Measurements from ENCODE around the gene EHHADH.
"Not testable (repeated sequence)": the region's sequence is repeated elsewhere in the genome, so short reads cannot be mapped to it uniquely, and the experiment has no call there.

The EHHADH gene

DNA sequence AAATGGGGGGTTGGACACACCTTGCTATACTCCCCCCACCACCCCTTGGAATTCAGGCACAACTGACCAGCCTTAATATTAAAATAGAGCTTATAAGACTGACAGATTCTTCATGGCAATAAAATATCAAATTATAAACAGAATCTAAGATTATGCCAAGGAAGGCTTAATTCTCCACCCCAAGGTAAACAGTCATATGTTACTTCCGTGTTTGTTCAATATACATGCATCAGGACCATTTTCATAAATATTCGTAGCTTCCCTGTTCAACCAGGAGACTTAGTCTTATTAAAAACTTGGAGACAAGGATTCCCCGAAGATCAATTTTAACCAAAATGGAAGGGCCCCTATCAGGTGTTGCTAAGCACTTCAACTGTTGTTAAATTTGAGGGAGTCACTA is 13.3 kb upstream of the EHHADH start:
- H3K4me1 Mint-ChIP-seq, result no peaks in the 10 kb centered on the region
- no peak overlapping the region for H3K27ac Mint-ChIP-seq
- H3K27me3 Mint-ChIP-seq, result peaks cover 17% of the 10 kb centered on the region
- no peak overlapping the region for H3K4me3 Mint-ChIP-seq
- H3K9me3 Mint-ChIP-seq, result no peaks in the 10 kb centered on the region
- no peaks in the 10 kb centered on the region for H3K36me3 Mint-ChIP-seq

DNA sequence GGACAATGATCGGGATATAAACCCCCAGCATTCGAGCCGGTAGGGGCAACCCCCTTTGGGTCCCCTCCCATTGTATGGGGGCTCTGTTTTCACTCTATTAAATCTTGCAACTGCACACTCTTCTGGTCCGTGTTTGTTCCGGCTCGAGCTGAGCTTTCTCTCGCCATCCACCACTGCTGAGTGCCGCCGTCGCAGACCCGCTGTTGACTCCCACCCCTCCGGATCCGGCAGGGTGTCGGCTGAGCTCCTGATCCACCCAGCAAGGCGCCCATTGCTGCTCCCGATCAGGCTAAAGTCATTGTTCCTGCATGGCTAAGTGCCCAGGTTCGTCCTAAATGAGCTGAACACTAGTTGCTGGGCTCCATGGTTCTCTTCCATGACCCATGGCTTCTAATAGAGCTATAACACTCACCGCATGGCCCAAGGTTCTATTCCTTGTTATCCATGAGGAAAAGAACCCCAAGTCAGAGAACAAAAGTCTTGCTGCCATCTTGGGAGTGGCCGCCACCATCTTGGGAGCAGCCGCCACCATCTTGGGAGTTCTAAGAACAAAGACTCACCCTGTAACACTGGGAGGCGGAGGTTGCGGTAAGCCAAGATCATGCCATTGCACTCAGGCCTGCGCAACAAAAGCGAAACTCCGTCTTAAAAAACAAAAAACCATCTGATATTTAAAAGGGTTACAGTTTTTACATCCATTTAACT is 11.2 kb upstream of the EHHADH start:
- H3K4me3 Mint-ChIP-seq, result no peak overlapping the region
- no peak overlapping the region for H3K27ac Mint-ChIP-seq
- H3K36me3 Mint-ChIP-seq, result no peaks in the 10 kb centered on the region
- H3K4me1 Mint-ChIP-seq, result no peaks in the 10 kb centered on the region
- H3K9me3 Mint-ChIP-seq, result no peaks in the 10 kb centered on the region
- H3K27me3 Mint-ChIP-seq, result peaks cover 10% of the 10 kb centered on the region

GRCh38 chr3:185263423-185263822 is 9.6 kb upstream of the EHHADH start:
- Mint-ChIP-seq H3K9me3 (peaks cover 2% of the 10 kb centered on the region), H3K27ac (no peak overlapping the region), H3K4me1 (no peaks in the 10 kb centered on the region), H3K4me3 (no peak overlapping the region), H3K36me3 (no peaks in the 10 kb centered on the region), H3K27me3 (peaks cover 8% of the 10 kb centered on the region)

DNA sequence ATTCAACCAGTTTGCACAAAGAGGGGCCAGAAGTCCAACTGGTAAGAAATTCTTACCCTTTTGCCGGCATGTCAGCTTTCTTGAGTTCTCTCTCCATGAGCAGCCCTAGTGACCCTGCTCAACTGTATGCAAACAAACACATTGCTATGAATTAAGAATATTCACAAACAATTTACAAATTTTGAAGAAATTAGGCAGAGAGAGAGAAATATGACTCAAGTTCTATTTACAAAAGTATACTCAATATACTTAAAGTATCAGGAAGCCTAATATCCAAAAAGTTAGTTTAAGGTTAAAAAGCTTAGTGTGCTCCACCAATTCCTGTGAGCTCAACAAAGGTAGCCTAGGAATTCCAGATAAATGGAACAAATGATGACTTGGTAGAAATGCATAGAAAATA is 3.5 kb upstream of the EHHADH start:
- Mint-ChIP-seq H3K36me3 (no peaks in the 10 kb centered on the region), H3K27me3 (peaks cover 4% of the 10 kb centered on the region), H3K27ac (no peak overlapping the region), H3K4me3 (no peak overlapping the region), H3K9me3 (peaks cover 4% of the 10 kb centered on the region), H3K4me1 (no peaks in the 10 kb centered on the region)

- Mint-ChIP-seq H3K36me3 (peaks cover 1% of the 10 kb centered on the region), H3K4me1 (no peaks in the 10 kb centered on the region), H3K9me3 (peaks cover 4% of the 10 kb centered on the region), H3K27ac (no peak overlapping the region), H3K4me3 (no peak overlapping the region), H3K27me3 (peaks cover 7% of the 10 kb centered on the region)
Measured at GRCh38 chr3:185254799-185255198, 950 bp upstream of the EHHADH start.

DNA sequence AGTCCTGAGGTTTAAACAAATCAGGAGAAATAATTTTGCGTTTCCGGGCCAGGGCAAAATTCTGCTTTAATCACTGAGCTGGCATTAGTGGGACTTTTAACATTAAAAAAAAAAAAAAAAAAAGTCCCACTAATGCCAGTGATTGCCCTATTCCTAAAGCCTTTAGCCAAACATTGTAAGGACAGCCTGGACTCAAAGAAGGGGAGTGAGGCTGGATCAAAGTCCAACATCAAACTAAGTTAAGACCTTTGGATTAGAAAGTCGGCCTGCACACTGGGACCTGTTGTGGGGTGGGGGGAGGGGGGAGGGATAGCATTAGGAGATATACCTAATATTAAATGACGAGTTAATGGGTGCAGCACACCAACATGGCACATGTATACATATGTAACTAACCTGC is 716 bp downstream of the EHHADH start:
- H3K27ac Mint-ChIP-seq, H3K36me3 Mint-ChIP-seq, H3K4me1 Mint-ChIP-seq, H3K4me3 Mint-ChIP-seq, H3K27me3 Mint-ChIP-seq, H3K9me3 Mint-ChIP-seq: not testable (repeated sequence)

DNA sequence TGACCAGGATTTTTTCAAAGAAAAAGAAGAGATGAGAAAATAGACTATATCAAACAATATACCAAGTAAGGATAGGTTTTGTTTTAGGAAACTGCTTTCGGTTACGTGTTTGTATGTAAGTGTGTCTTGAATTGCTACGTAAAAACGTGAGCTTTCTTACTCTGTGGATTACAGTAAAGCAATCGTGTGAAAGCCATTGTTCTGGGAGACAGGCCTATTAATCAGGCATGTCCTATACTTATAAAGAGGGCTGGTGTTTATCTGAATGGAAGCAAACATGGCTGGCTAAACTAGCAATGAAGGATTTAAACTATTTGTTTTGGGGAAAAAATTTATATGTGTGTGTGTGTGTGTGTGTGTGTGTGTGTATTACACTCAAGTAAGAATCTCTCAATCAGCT is 2.6 kb downstream of the EHHADH start:
- Mint-ChIP-seq H3K4me1 (no peaks in the 10 kb centered on the region), H3K9me3 (peaks cover 4% of the 10 kb centered on the region), H3K27me3 (peaks cover 13% of the 10 kb centered on the region), H3K36me3 (peaks cover 5% of the 10 kb centered on the region), H3K4me3 (no peak overlapping the region), H3K27ac (no peak overlapping the region)

GRCh38 chr3:185250653-185251052 is 3.2 kb downstream of the EHHADH start:
- Mint-ChIP-seq H3K4me3 (no peak overlapping the region), H3K27ac (no peak overlapping the region), H3K27me3 (peaks cover 13% of the 10 kb centered on the region), H3K4me1 (no peaks in the 10 kb centered on the region), H3K36me3 (peaks cover 6% of the 10 kb centered on the region), H3K9me3 (peaks cover 4% of the 10 kb centered on the region)

GRCh38 chr3:185250247-185250646 is 3.6 kb downstream of the EHHADH start:
- Mint-ChIP-seq H3K9me3 (peaks cover 4% of the 10 kb centered on the region), H3K36me3 (peaks cover 6% of the 10 kb centered on the region), H3K27ac (no peak overlapping the region), H3K27me3 (peaks cover 13% of the 10 kb centered on the region), H3K4me1 (no peaks in the 10 kb centered on the region), H3K4me3 (no peak overlapping the region)

- no peaks in the 10 kb centered on the region for H3K4me1 Mint-ChIP-seq
- peaks cover 21% of the 10 kb centered on the region for H3K27me3 Mint-ChIP-seq
- H3K27ac Mint-ChIP-seq, result no peak overlapping the region
Measured at GRCh38 chr3:185242642-185243041, 11.2 kb downstream of the EHHADH start.

DNA sequence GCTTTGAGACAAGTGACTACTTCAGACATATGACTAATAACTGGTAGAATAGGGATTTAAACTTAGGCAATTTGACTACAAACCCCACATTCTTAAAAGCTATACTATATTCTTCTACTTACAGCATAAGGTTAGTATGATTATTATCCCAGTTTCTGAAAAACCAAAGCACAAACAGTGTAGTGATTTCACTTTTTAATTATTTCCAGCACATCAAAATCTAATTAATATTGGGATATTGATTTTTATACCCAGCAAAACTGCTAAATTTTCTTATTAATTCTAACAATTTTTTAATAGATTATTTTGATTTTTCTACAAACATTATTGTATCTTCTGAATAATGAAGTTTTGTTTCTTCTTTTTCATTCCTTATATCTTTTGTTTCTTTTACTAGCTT is 16.9 kb downstream of the EHHADH start:
- H3K4me3 Mint-ChIP-seq, result no peak overlapping the region
- H3K36me3 Mint-ChIP-seq, result peaks cover 2% of the 10 kb centered on the region
- no peak overlapping the region for H3K27ac Mint-ChIP-seq
- H3K27me3 Mint-ChIP-seq, result peaks cover 8% of the 10 kb centered on the region
- peaks cover 25% of the 10 kb centered on the region for H3K9me3 Mint-ChIP-seq
- no peaks in the 10 kb centered on the region for H3K4me1 Mint-ChIP-seq

More at GRCh38 chr3:185242642-185243041, 11.2 kb downstream of the EHHADH start:
- Mint-ChIP-seq H3K9me3 (peaks cover 39% of the 10 kb centered on the region), H3K4me3 (no peak overlapping the region), H3K36me3 (peaks cover 11% of the 10 kb centered on the region)

- H3K27me3 Mint-ChIP-seq, result no peaks in the 10 kb centered on the region
- peaks cover 2% of the 10 kb centered on the region for H3K36me3 Mint-ChIP-seq
- H3K9me3 Mint-ChIP-seq, result peaks cover 5% of the 10 kb centered on the region
- no peaks in the 10 kb centered on the region for H3K4me1 Mint-ChIP-seq
- no peak overlapping the region for H3K4me3 Mint-ChIP-seq
- no peak overlapping the region for H3K27ac Mint-ChIP-seq
Measured at GRCh38 chr3:185233328-185233727, 20.5 kb downstream of the EHHADH start.

- H3K4me1 Mint-ChIP-seq, H3K27ac Mint-ChIP-seq, H3K4me3 Mint-ChIP-seq, H3K36me3 Mint-ChIP-seq, H3K9me3 Mint-ChIP-seq, H3K27me3 Mint-ChIP-seq: not testable (repeated sequence)
Measured at GRCh38 chr3:185226526-185226925, 27.3 kb downstream of the EHHADH start.

DNA sequence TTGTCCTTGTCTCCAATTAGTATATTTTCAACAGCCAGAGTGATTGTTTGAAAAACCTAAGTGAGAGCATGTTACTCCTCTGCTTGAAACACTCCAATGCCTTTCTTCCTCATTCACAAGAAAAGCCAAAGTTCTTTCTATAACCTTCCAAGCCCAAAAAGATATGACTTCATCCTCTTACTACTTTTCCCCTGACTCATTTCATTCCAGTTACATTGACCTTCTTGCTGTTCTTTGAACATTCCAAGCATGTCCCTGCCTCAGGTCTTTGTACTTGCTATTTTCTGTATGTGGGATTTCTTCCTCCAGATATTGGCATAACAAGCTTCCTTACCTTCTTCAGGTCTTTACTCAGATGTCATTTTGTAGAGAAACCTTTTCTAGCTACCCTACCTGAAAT is 28.3 kb downstream of the EHHADH start:
- Mint-ChIP-seq H3K36me3 (peaks cover 2% of the 10 kb centered on the region), H3K9me3 (no peaks in the 10 kb centered on the region), H3K4me1 (no peaks in the 10 kb centered on the region), H3K27ac (no peak overlapping the region), H3K27me3 (no peaks in the 10 kb centered on the region), H3K4me3 (no peak overlapping the region)

DNA sequence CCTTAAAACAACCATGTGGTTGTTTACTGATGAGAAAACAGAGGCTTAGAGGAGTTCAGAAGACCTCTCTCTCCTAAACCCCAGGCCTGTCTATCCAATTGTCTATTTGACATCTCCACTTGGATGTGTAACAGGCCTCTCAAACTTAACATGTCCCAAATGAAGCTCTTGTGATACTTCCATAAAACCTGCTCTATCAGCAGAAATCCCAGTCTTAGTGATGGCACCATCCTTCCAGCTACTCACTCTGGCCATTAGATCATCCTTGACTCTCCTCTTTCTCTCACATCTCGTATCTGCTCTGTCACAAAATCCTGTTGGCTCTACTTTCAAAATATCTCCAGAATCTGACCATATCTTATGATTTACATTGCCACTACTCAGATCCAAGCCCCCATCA is 28.8 kb downstream of the EHHADH start:
- H3K9me3 Mint-ChIP-seq, result no peaks in the 10 kb centered on the region
- H3K36me3 Mint-ChIP-seq, result peaks cover 2% of the 10 kb centered on the region
- H3K27me3 Mint-ChIP-seq, result no peaks in the 10 kb centered on the region
- H3K4me3 Mint-ChIP-seq, result no peak overlapping the region
- no peaks in the 10 kb centered on the region for H3K4me1 Mint-ChIP-seq
- H3K27ac Mint-ChIP-seq, result no peak overlapping the region

GRCh38 chr3:185221203-185221602 is 32.6 kb downstream of the EHHADH start:
- no peaks in the 10 kb centered on the region for H3K36me3 Mint-ChIP-seq
- H3K27ac Mint-ChIP-seq, result no peak overlapping the region
- H3K27me3 Mint-ChIP-seq, result no peaks in the 10 kb centered on the region
- H3K4me1 Mint-ChIP-seq, result no peaks in the 10 kb centered on the region
- H3K9me3 Mint-ChIP-seq, result no peaks in the 10 kb centered on the region
- no peak overlapping the region for H3K4me3 Mint-ChIP-seq

- Mint-ChIP-seq H3K36me3 (no peaks in the 10 kb centered on the region), H3K4me3 (no peak overlapping the region), H3K4me1 (no peaks in the 10 kb centered on the region), H3K27me3 (no peaks in the 10 kb centered on the region), H3K27ac (no peak overlapping the region), H3K9me3 (no peaks in the 10 kb centered on the region)
Measured at GRCh38 chr3:185216607-185216958, 37.3 kb downstream of the EHHADH start.
